ENCODE measurements around the gene MYBPH.

Gene MYBPH

DNA sequence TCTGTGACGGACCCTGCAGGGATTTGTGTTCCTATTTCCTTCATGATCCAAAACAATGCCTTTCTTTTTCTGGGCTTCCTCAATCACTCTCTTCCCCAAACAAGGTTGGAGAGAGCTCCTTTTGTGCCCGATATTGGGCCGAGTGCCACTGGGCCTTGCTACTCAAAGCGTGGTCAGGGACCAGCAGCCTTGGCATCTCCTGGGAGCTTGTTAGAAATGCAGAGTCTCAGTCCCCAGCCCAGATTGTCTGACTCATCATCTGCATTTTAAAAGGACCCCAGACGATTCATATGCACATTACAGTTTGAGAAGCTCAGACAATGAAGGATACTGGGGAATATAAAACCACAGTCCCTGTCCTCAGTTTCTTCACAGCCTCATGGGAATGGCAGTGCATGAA is 28.2 kb downstream of the MYBPH start:
- no peak overlapping the region for H2AFZ ChIP-seq (ENCODE audit: low read depth, low read length)
- no peaks in the 10 kb centered on the region for H3K4me1 ChIP-seq (ENCODE audit: low read length)
- no peak overlapping the region for H3K9ac ChIP-seq (ENCODE audit: low read length)
- H3K79me2 ChIP-seq (ENCODE audit: low read length) = no peaks in the 10 kb centered on the region
- H3K4me2 ChIP-seq (ENCODE audit: low read length) = no peak overlapping the region
- no peak overlapping the region for H3K27ac ChIP-seq (ENCODE audit: low read length)
- no peaks in the 10 kb centered on the region for H3K36me3 ChIP-seq (replicated peaks; ENCODE audit: low read depth, low read length)
- no peak overlapping the region for H3K4me3 ChIP-seq (ENCODE audit: low read length)
- peaks cover 27% of the 10 kb centered on the region for H3K27me3 ChIP-seq (ENCODE audit: low read depth, low read length)
- H4K20me1 ChIP-seq (ENCODE audit: insufficient read depth, low read length) = no peaks in the 10 kb centered on the region
- TF ChIP-seq, protein P1, sequence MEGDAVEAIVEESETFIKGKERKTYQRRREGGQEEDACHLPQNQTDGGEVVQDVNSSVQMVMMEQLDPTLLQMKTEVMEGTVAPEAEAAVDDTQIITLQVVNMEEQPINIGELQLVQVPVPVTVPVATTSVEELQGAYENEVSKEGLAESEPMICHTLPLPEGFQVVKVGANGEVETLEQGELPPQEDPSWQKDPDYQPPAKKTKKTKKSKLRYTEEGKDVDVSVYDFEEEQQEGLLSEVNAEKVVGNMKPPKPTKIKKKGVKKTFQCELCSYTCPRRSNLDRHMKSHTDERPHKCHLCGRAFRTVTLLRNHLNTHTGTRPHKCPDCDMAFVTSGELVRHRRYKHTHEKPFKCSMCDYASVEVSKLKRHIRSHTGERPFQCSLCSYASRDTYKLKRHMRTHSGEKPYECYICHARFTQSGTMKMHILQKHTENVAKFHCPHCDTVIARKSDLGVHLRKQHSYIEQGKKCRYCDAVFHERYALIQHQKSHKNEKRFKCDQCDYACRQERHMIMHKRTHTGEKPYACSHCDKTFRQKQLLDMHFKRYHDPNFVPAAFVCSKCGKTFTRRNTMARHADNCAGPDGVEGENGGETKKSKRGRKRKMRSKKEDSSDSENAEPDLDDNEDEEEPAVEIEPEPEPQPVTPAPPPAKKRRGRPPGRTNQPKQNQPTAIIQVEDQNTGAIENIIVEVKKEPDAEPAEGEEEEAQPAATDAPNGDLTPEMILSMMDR (IDR thresholded peaks at IDR 0.05; ENCODE audit: low read depth, low read length) = no peak
- TF ChIP-seq EZH2phosphoT487 (IDR thresholded peaks at IDR 0.05; ENCODE audit: low read depth) = no peak
- H3K9me3 ChIP-seq (ENCODE audit: insufficient read depth, low read length) = no peaks in the 10 kb centered on the region

DNA sequence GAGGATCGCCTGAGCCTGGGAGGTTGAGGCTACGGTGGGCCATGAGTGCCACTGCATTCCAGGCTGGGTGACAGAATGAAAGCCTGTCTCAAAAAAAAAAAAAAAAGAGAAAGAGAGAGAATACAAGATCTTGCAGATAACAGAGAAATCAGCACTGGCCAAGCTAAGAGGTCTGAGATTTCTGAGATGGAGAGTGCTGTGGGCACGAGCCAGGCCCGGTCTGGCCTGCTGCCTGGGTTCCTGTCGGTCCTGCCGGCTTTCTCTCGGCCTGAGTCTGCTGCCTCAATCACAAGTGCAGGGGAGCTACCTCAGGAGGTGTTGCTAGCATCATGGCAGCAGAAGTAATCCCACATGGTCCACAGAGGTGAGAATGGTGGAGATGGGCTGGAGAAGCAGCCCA is 29.1 kb downstream of the MYBPH start:
- no peak overlapping the region for H3K4me2 ChIP-seq (ENCODE audit: low read length)
- no peaks in the 10 kb centered on the region for H4K20me1 ChIP-seq (ENCODE audit: insufficient read depth, low read length)
- H3K9ac ChIP-seq (ENCODE audit: low read length) = no peak overlapping the region
- H3K36me3 ChIP-seq (replicated peaks; ENCODE audit: low read depth, low read length) = no peaks in the 10 kb centered on the region
- H3K9me3 ChIP-seq (ENCODE audit: insufficient read depth, low read length) = no peaks in the 10 kb centered on the region
- H3K4me1 ChIP-seq (ENCODE audit: low read length) = no peaks in the 10 kb centered on the region
- peaks cover 31% of the 10 kb centered on the region for H3K27me3 ChIP-seq (ENCODE audit: low read depth, low read length)
- H3K27ac ChIP-seq (ENCODE audit: low read length) = no peak overlapping the region
- no peak overlapping the region for H2AFZ ChIP-seq (ENCODE audit: low read depth, low read length)
- TF ChIP-seq EZH2phosphoT487 (IDR thresholded peaks at IDR 0.05; ENCODE audit: low read depth) = no peak
- TF ChIP-seq, protein P1 (IDR thresholded peaks at IDR 0.05; ENCODE audit: low read depth, low read length) = no peak
- H3K4me3 ChIP-seq (ENCODE audit: low read length) = no peak overlapping the region
- H3K79me2 ChIP-seq (ENCODE audit: low read length) = no peaks in the 10 kb centered on the region

DNA sequence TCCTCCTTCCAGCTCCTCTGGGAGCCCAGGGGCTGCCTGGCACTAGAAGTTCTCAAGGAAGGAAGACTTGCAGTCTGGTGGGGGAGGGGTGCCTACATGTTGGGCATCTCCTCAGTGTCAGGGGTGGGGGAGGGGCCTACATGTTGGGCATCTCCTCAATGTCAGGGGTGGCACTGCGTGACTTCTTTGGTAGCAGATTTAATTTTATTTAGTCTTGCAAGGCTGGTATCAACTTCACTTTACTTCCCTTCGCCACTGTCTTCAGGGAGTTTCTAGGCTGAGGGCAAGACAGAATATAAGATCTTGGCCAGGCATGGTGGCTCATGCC is 29.6 kb downstream of the MYBPH start:
- Histone ChIP-seq H3K9ac (ENCODE audit: low read length) (no peak overlapping the region), H3K79me2 (ENCODE audit: low read length) (no peaks in the 10 kb centered on the region), H2AFZ (ENCODE audit: low read depth, low read length) (no peak overlapping the region), H3K27me3 (ENCODE audit: low read depth, low read length) (peaks cover 27% of the 10 kb centered on the region), H4K20me1 (ENCODE audit: insufficient read depth, low read length) (no peaks in the 10 kb centered on the region), H3K9me3 (ENCODE audit: insufficient read depth, low read length) (no peaks in the 10 kb centered on the region), H3K4me3 (ENCODE audit: low read length) (no peak overlapping the region), H3K4me1 (ENCODE audit: low read length) (no peaks in the 10 kb centered on the region), H3K27ac (ENCODE audit: low read length) (no peak overlapping the region), H3K36me3 (replicated peaks; ENCODE audit: low read depth, low read length) (no peaks in the 10 kb centered on the region), H3K4me2 (ENCODE audit: low read length) (no peak overlapping the region)
- TF ChIP-seq, protein P1 (IDR thresholded peaks at IDR 0.05; ENCODE audit: low read depth, low read length) = no peak
- TF ChIP-seq EZH2phosphoT487 (IDR thresholded peaks at IDR 0.05; ENCODE audit: low read depth) = no peak

- no peak overlapping the region for H3K4me2 ChIP-seq (ENCODE audit: low read length)
- H2AFZ ChIP-seq (ENCODE audit: low read depth, low read length) = no peak overlapping the region
- no peaks in the 10 kb centered on the region for H3K9me3 ChIP-seq (ENCODE audit: insufficient read depth, low read length)
- no peak for TF ChIP-seq EZH2phosphoT487 (IDR thresholded peaks at IDR 0.05; ENCODE audit: low read depth)
- TF ChIP-seq, protein P1 (IDR thresholded peaks at IDR 0.05; ENCODE audit: low read depth, low read length) = no peak
- H3K4me1 ChIP-seq (ENCODE audit: low read length) = no peaks in the 10 kb centered on the region
- H3K9ac ChIP-seq (ENCODE audit: low read length) = no peak overlapping the region
- no peaks in the 10 kb centered on the region for H3K36me3 ChIP-seq (replicated peaks; ENCODE audit: low read depth, low read length)
- H3K27me3 ChIP-seq (ENCODE audit: low read depth, low read length) = peaks cover 27% of the 10 kb centered on the region
- no peak overlapping the region for H3K27ac ChIP-seq (ENCODE audit: low read length)
- no peak overlapping the region for H3K4me3 ChIP-seq (ENCODE audit: low read length)
- no peaks in the 10 kb centered on the region for H3K79me2 ChIP-seq (ENCODE audit: low read length)
- H4K20me1 ChIP-seq (ENCODE audit: insufficient read depth, low read length) = no peaks in the 10 kb centered on the region
These were observed 30.1 kb downstream of the MYBPH start for GRCh38 chr1:203145321-203146041.
